GM18526 (cell line): ENCODE data around the gene ADARB2.

Source experiments
- POLR2A ChIP-seq: IDR thresholded peaks from 3 replicates; pipeline ENCODE4 v1.6.1; 2011; ENCODE audit not compliant: insufficient read length; ENCODE audit errors: extremely low read depth

ADARB2 gene

DNA sequence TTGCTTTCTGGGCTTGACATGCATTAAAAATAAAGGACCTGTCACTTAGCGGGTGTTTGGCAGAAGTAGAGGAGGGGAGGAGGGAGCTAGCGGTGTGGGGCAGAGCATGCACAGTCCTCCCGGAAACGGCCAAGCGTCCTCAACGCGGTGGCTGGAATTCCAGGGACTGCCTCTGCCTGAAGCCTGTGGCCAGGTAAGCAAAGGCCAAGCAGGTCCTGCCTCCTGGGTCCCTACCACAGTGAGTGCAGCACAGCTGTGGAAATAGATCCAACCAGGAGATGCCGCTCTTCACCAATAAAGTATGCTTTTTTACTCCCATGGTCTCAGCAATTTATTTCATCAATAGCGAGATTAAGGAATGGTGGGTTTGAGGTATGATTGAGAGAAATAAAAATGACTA, 357.7 kb downstream of the ADARB2 start:
- no peak for TF ChIP-seq POLR2A

DNA sequence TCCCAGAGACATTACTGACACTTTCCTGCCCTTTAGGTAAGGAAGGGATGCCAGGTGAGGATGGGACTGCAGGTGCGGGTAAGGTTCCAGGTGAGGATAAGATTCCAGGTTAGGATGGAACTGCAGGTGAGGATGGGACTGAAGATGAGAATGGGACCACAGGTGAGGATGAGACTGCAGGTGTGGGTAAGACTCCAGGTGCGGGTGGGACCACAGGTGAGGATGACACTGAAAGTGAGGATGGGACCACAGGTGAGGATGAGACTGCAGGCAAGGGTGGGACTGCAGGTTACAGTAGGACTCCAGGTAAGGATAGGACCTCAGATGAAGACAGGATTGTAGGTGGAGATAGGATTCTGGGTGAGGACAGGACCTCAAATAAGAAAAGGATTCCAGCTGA, 358.9 kb downstream of the ADARB2 start:
- no peak for TF ChIP-seq POLR2A

DNA sequence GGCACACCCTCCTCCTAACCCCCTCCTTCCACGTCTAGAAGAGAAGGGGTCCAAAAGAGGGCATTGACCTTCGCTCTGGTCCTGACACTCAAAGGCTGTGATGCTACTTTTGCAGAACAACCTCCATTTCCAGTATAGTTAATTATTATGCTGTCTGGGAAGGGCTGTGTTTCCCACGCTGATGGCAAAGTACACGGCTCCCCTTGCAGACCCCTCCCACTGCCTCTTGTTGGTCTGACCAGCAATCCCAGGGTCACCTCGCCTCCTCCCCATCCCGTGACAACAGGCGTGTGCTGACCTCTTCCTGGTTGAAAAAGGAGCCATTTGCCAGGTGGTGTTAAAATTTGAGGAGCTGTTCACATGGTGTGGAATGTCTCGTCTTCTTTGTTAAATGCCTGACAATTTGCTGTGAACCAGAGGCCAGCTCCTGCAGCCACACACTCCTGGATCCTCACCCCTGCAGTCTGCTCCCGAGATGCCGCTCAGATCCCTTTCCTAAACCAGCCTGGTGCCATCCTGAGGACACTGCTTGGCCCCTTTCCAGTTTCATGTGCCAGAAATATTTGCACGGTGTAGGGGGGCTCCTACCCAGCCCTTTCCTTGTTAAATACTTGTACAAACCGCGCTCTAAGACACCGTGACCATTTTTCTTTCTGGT, 359.5 kb downstream of the ADARB2 start:
- no peak for TF ChIP-seq POLR2A

DNA sequence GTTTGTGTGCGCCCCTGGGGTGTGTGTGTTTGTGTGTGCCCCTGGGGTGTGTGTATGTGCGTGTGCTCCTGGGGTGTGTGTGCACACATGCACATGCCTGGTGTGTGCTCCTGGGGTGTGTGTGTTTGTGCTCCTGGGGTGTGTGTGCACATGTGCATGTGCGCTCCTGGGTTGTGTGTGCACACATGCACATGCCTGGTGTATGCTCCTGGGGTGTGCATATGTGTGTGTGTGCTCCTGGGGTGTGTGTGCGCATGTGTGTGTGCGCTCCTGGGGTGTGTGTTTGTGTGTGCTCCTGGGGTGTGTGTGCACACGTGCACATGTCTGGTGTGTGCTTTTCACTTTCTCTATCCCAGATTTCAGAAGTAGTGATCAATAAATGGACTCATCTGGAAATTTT, 360.1 kb downstream of the ADARB2 start:
- no peak for TF ChIP-seq POLR2A

DNA sequence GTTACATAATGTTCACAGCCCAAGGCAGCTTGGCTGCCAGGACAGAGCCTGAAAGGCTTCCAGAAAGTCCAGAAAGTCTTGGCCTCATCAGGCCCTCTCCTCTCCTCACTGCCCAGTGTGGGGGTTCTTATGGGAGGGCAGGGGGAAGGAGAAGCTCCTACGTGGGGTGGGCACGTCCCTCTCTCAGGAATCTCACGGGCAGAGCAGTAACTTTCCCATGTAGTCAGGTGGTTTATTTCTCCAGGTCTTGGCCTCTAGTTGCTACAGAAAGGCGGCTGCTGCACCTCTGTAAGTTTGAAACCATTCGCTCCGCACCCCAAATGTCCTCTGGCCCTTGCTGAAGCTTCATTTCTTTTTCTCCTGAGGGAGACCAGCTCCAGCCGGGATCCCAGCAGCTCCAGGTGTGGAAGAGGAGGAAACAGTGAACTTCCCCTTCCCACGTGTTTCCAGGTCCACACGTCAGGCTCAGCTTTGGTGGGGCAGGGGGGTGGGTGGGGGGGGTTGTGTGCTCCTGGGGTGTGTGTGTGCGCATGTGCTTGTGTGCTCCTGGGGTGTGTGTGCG, 360.9 kb downstream of the ADARB2 start:
- TF ChIP-seq POLR2A: no peak

DNA sequence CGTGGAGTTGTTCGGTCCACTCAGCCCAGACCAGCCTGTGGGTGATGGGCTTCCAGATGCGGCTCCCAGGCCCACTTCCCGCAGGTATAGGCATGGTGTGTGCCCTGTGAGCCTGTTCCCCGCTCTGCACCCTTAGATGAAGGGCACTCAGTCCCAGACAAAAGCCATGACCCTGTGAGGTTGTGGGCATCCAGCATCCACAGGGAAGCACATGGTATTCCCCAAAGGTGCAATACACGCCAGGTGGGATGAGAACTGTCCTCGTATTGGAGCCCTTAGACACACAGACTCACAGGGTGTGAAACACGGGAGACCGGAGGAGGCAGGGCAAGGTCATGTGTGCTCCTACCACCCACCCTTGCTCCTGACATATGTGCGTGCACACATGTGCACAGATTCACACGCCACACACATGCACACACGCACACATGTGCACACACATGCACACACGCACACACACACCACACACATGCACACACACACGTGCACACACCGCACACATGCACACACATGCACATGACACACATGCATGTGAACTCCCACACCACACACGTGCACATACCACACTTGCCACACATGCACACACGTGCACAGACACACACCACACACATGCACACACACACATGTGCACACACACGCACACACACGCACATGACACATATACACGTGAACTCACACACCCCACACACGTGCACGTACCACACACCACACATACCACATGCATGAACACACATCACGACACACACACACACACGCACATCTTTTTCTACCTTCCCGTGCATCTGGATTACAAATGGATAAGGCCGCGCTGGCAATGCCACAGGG, 361.8 kb downstream of the ADARB2 start:
- TF ChIP-seq POLR2A: no peak

DNA sequence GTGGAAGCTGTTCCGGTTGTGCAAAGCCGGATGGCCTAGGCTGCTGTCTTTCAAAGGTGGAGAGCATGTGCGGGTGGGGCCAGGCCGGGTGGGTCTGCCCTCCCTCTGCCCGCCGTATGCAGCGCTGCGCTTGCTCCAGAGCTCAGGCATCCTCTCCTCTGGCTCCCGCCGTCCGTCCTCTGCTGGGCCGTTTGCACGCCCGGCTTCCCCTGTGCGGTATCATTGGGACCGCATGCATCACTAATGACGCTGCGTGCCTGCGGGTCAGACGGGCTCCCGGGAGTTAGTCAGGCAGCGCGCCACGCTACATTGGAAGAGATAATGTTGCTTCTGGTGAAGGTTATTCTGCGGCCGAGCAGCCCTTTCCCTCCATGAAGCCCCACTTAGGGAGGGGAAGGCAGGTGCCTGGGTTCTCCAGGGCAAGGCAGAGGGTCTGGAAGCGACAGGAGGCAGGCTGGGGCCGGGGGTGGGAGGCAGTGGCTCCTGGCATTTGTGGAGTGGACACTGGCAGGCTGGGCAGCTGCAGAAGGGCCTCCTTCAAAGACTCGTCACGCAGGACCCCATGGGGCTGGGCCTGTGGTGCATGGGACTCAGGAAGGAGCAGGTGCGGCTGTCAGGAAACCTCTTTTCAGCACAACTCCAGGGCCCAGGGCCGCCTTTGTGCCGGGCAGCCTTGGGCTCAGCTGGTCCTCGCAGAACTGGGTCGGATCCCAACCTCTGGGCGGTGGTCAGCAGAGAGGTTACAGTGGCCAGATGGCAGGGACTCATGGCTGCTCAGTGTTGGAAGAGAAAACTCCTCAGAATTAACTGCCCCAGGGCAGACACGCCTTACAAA, 362.6 kb downstream of the ADARB2 start:
- no peak for TF ChIP-seq POLR2A

DNA sequence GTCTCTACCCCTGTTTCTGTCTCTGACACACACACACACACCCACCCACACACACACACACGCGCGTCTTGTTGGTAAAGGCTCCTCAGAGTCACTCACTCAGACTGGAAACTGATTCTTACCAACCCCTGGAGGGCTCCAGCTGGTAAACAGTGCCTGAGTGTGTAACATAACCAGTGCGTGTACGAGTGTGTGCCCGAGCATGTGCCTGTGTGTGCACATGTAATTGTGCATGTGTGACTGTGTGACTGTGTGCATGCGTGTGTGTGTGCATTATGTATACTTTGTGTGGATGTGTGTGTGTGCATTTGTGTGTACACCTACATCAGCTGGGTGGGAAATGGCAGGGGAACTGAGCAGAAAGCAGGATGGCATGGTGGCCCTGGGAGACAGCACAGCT, 364.0 kb downstream of the ADARB2 start:
- TF ChIP-seq POLR2A: no peak

DNA sequence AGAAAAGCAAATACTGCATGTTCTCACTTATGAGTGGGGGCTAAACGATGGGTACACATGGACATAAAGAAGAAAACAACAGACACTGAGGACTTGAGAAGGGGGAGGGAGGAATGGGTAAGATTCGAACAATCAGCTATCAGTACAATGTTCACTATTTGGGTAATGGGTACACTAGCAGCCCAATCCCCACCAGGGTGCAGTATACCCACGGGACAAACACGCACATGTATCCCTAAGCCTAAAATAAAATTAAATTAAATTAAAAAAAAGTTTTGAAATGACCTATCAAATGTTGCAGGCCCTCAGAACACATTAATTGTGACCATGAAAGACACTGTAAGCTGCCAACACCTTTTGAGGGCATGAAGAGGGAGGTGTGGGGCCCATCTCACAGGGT, 365.1 kb downstream of the ADARB2 start:
- TF ChIP-seq POLR2A: no peak

DNA sequence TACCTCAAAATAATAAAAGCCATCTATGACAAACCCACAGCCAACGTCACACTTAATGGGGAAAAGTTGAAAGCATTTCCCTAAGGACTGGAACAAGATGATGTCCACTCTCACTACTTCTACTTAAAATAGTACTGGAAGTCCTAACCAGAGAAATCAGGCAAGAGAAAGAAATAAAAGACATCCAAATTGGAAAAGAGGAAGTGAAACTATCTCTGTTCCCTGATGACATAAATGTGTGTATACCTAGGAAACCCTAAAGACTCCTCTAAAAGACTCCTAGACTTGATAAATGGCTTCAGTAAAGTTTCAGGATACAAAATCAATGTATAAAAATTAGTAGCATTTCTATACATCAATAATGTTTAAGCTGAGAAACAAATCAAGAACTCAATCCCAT, 367.0 kb downstream of the ADARB2 start:
- no peak for TF ChIP-seq POLR2A

DNA sequence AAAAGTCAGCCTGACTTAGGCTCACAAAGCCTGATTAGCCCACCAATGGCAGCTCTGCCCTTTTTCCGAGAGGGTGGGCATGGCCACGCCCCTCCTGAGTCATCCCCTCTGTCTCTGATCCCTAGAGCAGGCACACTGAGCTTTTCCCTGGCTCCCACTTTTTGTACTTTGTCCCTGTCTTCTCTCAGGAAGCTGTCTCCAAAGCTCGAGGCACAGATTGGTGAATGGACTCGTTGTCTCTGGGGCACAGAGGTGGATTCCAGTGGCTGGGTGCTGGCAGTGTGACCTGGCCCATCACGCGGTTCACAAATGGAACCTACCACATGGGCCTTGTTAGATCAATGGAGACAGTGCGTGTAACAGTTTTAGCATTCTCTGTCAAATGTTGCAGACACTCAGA, 367.7 kb downstream of the ADARB2 start:
- TF ChIP-seq POLR2A: no peak

DNA sequence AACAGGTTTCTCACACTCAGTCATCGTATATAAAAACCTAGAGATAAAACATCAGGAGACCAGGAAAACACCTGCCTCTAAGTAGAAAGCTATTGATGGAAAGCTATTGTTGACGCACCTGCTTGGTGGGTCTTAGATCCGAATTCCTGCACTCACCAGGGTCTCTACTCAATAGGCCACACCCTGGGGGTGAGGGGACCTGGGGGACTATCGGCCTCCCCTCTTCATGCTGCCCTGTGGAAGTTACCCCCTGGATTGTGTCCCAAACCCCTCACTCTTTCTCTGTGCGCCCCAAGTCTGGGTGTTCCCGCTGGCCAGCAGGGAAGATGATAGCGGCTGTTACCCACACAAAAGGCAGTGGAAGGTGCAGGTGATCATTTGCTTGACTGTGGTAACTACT, 368.1 kb downstream of the ADARB2 start:
- TF ChIP-seq POLR2A: no peak

DNA sequence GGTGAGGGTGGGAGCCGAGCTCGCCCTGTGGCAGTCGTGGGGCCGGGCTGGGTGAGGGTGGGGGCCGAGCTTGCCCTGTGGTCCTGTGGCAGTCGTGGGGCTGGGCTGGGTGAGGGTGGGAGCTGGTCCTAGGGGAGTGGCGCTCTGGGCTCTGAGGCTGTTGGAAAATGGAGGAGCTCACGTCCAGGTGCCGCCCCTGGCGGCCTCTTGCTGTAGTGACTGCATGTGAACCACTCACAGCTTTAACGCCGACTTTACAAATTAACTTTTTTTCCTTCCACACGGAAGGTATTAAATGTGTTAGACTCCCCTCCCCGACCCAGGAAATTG, 368.5 kb downstream of the ADARB2 start:
- TF ChIP-seq POLR2A: no peak

DNA sequence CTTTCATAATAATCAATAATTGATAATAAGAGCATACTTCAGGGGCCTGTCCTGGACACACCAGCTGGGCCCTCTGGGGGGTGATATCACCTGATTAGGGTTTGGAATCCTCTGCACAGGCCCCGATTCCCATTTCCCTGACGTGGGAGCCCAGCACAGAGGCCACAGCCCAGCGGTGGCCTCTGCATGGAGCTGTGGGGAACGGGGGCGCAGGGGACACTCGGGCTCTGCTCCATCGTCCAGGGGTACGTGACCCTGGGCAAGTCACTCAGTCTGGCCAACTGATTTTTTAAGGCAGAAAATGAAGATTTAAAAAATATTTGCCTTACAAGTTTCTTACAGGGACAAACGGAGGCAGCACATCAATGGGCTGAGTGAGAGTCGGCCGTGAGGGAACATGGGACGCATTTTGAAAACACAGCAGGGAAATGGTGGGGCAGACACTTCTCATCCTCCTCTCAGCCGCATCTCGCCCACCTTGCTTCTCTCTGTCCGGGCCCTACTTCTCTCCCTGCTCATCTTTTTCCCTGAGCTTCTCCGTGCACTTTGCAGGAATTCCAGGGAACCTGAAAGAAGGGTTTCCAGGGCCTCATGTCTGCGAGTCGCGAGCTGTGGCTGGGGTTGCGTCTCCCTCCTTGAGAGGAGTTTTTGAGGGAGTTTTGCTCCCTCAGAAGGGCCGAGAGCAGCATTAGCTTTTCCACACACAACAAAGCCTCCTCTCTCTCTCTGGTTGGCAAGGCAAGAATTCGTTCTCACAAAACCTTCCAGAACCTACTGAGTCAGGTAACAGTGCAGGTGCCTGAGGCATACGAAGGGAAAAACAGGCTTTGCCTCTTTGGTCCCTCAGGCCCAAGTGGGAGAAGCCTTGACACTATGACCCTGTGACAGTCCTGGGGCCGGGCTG, 369.1 kb downstream of the ADARB2 start:
- no peak for TF ChIP-seq POLR2A
